HG02571 (cell line): ENCODE measurements around the gene TMEM269.

ENCODE experiments used
- ATAC-seq: cut with Tn5 transposase; IDR thresholded peaks from one replicate; pipeline ENCODE4 v1.9.1; 2021; ENCODE audit warnings: mild to moderate bottlenecking, moderate library complexity; ENCODE audit not compliant: unreplicated experiment

The TMEM269 gene, protein sequence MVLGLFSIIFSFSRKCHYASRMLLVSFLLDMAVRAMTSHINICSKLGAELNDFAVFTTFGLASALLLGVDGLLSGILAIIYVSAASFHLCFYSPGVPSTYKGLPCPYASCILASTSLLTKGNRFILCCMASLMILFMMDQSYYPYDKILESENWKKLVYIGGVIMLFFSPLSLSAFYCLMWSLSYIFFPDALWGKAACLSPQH

DNA sequence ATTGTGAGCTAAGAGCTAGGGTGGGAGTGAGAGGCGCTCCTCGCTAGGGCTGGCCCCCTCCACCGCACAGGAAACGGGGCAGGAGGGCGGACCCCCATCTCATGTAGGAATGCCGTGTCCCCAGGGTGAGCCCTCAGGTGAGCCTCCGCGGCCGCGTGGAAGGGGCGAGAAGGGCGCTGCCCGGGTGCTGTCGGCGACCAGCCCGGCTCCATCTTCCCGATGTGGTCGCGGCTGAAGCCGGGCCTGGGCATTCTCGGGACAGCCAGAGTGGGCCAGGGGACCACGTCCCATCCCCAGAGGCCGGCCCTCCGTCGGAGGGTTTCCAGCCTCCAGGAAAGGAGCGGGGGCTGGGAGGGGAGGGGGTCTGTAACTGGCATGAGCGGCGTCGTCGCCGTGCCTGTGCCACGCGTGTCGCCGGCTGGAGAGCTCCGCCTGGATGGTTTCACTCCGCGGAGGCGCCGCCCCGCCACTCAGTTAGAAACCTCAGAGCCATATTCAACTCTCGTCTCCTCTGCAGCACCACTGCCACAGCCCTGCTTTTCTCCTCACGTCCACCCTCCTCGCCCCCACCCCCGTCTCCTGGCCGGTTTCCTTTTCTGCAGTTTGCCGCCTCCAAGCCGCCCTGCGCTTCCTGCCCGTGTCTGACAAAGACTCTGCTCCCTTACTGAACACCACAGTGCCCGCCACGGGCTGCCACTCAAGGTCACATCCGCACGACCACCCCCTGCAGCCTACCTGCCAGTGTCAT lies at the start of gene TMEM269:
Gene TMEM269, plus strand, starts transcription at position 46 of the 748 bp plus-strand sequence. CDS start 4,903 bp downstream, outside the sequence.
- no peak for ATAC-seq

DNA sequence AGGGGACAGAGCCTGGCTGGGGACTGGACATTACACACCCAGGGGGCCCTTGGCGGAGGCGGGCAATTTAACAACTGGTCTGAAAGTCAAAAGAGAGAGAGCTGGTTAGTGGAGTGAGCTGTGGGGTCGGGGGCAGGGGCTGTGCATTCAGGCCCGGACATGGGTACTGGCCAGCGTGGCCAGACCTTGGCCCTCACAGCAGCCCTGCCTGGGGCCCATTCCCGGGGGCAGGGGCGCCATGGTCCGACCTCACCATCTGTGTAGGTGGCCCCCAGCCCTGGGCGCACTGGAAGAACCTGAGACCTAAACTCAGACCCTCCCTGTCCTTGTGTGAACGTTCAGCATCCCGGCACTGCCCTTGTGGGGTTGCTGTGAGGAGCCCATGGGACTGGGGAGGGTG lies 49.7 kb upstream of the TMEM269 start:
- ATAC-seq, result no peak

DNA sequence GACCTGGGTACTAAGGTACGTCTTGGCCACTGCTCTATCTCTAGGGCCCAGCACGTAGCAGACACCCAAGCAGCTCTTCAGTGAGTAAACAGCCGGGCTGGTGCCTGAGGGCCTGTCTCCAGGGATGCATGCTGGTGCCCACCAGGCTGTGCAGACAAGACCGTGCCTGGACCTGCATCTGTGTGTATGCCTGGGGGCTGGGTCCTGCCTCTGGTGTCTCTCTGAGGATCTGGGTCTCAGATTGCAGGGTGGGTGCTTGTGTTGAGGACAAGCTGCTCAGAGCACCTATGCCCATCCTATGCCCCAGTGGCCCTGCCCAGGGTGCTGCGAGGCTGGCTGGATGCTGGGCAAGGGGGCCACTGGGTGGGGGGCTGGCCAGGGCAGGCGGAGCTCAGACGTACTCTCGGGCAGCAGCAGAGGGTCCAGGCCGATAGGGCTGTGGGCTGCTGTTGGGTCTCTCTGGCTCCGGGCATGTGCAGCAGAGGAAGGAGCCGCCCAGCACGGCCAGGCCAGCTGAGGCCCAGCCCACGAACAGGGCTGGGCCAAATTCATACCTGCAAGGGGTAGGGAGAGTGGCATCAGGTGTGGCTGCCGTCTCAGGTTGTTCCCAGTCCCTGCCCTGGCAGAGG lies 49.2 kb upstream of the TMEM269 start:
- no peak for ATAC-seq

GRCh38 chr1:42736152-42736551 lies 48.6 kb upstream of the TMEM269 start:
- ATAC-seq, result no peak

DNA sequence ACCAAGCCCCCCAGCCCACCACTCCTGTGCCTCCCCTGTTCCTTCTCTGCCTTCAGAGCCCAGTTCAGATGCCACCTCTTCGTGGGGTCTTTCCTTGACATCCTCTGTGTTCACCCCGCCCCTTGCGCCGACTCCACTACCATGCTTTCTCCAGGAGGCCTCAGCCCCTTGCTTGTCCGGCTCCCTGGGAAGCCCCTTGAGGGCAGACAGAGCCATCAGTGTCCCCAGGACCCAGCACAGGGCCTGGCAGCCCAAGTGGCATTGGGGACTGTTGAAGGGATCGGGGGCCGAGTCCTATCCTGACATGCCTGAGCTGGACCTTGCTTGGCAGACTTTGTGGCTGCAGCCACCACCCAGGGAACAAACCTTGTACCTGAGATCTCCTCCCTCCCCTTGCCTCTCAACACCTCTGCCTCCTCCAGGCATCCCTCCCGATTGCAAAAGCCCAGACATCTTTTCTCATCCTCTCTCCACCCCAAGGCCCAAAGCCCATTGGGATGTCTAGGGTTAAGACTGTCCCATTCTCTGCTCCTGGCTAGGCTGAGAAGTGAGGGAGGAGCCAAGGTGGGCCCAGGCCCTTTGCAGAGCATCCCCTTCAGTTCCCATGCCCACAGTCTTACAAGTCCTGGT lies 48.1 kb upstream of the TMEM269 start:
- ATAC-seq, result no peak

- no peak for ATAC-seq
These were observed 47.5 kb upstream of the TMEM269 start for GRCh38 chr1:42737257-42737656.

- no peak for ATAC-seq
These were observed 46.7 kb upstream of the TMEM269 start for GRCh38 chr1:42737986-42738677.

DNA sequence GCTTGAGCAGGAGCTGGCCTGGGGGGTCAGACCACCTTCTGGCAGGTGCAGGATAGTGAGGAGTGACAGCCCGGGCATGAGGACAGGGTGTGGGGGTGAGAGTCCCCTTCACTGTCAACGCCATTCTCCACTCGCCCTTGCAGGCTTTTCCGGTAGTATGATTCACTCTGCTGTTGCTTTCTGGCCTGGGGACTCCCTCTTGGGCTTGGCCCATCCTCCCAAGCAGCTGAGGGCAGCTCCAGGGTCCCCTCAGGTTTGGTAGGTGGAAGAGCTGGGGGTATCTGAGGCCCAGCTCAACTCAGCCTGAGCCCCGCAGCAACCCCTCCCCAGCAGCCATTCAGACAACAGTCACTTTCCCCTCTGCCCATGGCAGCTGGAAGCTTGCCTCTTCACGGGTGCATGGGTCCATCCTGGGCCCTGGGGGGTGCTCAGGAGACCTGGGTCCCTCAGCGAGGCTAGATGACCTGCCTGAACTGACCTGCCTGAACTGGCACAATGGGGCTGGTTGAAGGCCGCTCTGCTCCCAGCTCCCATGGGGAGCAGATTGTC lies 46.0 kb upstream of the TMEM269 start:
- ATAC-seq, result no peak

DNA sequence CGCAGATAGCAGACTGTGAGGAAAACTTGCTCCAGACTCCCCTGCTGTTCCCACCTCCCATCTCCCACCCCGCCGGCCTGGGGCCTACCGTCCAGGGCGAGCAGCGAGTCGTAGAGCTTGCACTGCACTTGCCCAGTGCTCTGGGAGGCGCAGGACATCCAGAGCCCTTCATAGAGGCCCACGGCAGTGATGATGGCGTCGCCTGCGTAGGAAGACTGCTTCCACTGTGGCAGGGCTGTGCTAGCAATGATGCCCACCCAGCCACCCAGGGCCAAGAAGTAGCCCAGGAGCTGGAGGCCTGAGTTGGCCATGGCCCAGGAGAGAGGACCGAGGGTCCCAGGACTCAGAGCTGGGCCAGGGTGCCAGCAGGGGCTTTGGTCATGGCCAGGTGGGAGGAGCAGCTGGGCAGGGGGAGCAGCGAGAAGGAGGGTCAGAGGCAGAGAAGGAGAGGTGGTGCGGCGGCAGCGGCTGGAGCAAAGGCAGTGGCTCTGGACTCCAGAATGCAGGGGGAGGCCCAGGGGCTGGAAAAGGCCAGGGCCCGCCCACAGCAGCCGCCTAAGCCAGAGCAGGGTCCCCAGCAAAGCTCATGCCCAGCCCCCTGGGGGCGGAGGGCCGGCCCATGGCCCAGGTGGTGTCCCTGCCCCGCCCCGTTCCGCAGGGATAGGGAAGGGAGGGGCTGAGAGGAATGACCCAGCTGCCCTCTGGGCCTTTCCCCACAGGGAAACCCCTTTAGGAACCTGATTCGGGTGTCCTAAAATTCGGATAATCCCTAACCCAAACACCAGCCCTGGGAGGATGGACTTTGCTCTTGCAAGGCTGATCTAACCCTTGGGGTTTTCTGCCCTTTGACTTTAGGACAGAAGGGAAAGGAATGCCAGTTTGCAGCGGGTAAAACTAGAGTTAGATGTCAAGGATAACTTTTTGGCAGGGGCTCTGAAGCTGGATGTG lies 44.8 kb upstream of the TMEM269 start, which contains the start of gene CLDN19:
Gene CLDN19, minus strand, starts transcription at position 484 of the 948 bp plus-strand sequence. Its CDS starts 173 bp downstream, at position 311.
- no peak for ATAC-seq

GRCh38 chr1:42740851-42741580 lies 43.8 kb upstream of the TMEM269 start:
- no peak for ATAC-seq

DNA sequence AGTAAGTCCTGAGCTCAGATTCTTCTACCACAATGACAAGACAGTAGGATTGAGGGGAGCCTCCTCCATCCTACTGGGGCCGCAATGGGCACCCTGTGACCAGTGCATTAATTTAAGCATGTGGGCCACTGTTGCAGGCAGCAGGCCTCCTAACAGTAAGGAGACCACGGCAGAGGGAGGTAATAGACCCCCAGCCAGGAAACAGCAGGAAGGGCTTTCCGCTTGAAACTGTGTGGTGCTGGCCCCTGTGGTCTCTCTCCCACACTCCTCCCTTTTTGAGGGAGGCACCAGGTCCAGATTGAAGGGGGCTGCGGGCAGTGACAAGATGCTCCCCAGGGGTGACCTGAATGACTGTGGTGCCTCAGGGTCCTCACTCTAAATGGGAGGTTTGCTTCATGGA lies 43.1 kb upstream of the TMEM269 start:
- ATAC-seq, result no peak

GRCh38 chr1:42742141-42742540 lies 42.6 kb upstream of the TMEM269 start:
- ATAC-seq, result no peak

DNA sequence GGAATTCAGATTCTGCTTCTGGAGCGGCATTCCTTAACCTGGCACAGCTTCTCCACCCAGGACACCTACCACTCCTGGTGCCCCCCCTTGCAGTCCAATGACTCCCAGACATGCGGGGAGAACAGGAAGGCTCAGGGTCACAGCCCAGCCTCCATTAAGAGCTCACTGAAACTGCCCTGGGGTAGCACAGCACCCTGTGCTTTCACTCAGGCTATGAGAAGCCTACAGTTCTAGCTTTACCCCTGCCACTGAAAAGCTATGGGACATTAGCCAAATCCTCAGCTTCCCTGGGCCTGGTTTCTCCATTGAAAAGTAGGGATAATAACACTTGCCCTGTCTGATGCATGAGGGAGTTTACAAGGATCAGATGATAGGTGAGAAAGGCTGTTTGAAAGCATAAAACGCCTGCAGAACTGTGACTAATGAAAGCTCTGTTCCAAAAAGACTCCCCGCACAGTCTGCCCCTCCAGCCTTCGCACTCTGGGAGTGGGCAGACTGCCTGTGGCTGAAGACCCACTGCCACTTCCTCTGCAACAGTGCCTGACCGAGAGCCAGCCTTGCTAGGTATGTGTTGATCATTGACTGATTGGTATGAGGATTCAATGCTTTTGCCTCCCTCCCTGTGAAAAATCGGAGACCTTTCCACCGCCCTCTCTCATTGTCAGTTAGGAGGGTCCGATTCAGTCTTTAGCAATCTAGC lies 42.0 kb upstream of the TMEM269 start:
- no peak for ATAC-seq

DNA sequence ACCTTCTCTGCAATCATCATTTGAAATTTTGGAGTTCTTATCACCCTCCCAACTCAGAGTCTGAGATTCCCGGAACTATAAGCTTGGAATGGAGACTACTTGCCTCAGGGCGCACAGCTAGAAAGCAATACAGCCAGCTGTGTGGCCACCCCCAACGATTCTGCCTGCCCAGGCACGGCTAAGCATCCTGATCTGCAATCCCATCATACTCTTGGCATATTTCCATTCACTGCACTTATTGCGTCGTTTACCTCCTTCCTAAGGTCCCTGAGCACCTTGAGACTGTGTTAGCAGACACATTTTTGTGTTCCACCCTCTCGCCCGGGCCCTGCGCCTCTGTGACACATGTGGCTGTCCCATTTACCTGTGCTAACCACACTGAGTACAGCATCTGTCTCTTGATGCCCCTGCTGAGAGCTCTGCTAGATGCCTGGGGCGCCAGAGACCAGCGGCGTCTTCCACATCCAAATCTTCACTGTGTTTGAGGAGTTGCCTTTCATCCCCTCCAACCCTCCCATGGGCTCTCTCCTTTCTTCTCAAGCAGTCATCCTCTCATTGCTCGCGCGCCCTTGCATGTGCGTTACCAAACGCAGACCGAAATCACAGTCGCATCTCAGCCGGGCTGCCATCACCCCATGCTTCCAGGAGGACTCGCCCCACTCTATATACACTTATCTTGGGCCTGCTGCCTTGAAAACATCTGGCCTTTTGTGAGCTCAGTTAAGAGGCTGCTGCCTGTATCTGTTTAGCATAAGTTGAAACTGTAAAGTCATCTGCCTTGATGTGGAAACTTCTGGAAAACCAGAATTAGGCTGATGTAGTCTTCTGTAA lies 41.3 kb upstream of the TMEM269 start:
- ATAC-seq, result no peak

- no peak for ATAC-seq
These were observed 40.7 kb upstream of the TMEM269 start for GRCh38 chr1:42744148-42744413.

DNA sequence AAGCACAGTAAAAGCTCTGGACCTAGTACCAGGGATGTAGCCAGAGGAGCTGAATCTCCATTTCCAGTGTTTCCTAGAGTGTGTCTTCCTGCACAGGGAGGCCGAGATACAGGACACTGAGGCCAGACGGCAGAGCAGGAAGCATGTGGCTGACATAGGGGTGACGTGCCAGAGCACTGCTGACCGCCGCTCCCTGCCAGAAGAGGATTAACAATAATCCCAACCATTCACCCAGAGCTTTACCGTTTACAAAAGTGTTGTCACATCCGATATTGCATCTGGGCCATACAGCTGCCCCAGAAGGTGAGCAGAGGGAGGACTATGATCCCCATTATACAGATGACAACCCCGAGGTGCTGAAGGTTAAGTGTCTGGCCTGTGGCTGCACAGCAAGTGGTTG lies 38.9 kb upstream of the TMEM269 start:
- no peak for ATAC-seq

DNA sequence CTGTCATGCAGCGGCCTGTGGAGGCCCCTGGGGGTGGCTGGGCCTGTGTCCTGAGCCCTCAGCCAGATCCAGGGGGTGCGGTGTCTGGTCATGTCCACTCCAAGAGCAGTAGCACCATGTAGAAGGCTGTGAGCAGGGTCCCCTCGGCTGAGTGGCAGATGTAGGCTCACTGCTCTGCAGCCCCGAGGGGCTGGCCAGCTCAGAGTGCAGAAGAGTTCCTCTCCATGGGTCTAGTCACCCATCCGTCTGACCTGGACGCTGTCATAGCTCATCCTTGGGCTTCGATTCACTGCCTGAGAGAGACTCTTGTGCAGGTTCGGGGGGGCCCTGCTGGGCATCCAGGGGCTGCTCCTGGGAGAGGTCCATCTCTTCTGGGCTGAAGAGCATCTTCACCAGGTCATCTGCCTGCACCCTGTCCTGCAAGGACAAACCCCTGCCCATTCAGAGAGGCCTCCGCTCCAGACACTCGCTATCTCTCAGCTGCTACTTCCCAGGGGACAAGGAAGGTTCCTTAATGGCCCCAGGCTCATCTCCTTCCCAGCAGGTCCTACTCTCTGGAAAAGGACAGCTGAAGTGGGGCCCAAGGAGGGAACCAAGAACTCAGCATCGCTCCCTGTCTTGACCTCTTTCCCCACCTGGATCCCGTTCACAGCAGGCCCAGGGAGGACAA lies 38.2 kb upstream of the TMEM269 start:
- no peak for ATAC-seq
